Loucy (cell line): ENCODE results near the gene PRSS56.

Experiments
- EZH2phosphoT487 ChIP-seq: fragments of 200-600 bp; IDR thresholded peaks from 2 replicates; pipeline ENCODE4 v1.6.1; 2018; ENCODE audit warnings: antibody characterized with exemption, mild to moderate bottlenecking, moderate library complexity, borderline replicate concordance
- TF ChIP-seq, protein P1 (sequence below): fragments of 200-600 bp; sonication (generic); conservative IDR thresholded peaks from 2 replicates; pipeline ENCODE4 v1.5.1; 2014; ENCODE audit warnings: mild to moderate bottlenecking, antibody characterized with exemption, low read length

- TF ChIP-seq, protein P1, sequence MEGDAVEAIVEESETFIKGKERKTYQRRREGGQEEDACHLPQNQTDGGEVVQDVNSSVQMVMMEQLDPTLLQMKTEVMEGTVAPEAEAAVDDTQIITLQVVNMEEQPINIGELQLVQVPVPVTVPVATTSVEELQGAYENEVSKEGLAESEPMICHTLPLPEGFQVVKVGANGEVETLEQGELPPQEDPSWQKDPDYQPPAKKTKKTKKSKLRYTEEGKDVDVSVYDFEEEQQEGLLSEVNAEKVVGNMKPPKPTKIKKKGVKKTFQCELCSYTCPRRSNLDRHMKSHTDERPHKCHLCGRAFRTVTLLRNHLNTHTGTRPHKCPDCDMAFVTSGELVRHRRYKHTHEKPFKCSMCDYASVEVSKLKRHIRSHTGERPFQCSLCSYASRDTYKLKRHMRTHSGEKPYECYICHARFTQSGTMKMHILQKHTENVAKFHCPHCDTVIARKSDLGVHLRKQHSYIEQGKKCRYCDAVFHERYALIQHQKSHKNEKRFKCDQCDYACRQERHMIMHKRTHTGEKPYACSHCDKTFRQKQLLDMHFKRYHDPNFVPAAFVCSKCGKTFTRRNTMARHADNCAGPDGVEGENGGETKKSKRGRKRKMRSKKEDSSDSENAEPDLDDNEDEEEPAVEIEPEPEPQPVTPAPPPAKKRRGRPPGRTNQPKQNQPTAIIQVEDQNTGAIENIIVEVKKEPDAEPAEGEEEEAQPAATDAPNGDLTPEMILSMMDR: no peak
- TF ChIP-seq EZH2phosphoT487: no peak
Measured at GRCh38 chr2:232523682-232524597, 3.8 kb downstream of the PRSS56 start.
